NCI-H187 treated with DMSO at 0.1 percent for 48 hours (cell line): ENCODE data around the gene STK35.
A peak's percentile ranks its signal among the peaks of the same experiment; 100 is the strongest.
"Not testable (repeated sequence)": the region's sequence is repeated elsewhere in the genome, so short reads cannot be mapped to it uniquely, and the experiment has no call there.

Experiments used
- DNase-seq: peaks from one replicate; lab custom pipeline; 2025; lab: John Stamatoyannopoulos, UW

Gene STK35

DNA sequence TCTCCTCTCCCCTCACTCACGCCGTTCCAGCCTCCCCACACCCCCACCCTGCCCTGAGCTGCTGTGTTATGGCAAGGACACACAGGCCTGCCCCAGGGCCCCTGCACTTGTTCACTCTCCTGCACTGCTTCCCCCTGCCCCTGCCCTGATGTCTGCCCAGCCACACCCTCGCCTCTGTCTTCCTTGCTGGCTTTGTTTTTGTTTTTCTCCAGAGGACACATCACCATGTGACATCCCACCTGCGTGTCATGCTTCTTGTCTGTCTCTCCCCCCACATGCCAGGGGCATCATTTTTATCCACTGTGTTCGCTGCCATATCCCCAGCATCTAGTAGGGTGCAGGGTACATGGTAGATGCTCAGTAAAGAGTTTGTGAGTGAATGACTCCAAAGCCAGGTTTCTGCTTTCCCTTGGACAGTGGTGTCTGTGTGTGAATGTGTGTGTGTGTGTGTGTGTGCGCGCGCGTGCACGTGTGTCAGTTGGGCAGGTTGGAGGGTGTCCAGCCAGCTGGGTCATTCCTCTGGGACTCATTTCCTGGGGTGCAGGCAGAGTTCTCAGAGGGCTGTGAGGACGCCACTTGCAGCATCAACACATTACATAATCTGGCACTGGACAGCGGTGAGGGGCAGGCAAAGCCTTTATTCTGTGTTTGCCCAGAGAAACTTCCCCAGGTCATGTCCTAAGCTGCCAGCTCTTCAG, 60.6 kb downstream of the STK35 start:
- no peak for DNase-seq

GRCh38 chr20:2162823-2163166, 61.2 kb downstream of the STK35 start:
- no peak for DNase-seq

- no peak for DNase-seq
These were observed 61.7 kb downstream of the STK35 start for GRCh38 chr20:2163312-2163711.

- DNase-seq = no peak
These were observed 62.1 kb downstream of the STK35 start for GRCh38 chr20:2163757-2164156.

DNA sequence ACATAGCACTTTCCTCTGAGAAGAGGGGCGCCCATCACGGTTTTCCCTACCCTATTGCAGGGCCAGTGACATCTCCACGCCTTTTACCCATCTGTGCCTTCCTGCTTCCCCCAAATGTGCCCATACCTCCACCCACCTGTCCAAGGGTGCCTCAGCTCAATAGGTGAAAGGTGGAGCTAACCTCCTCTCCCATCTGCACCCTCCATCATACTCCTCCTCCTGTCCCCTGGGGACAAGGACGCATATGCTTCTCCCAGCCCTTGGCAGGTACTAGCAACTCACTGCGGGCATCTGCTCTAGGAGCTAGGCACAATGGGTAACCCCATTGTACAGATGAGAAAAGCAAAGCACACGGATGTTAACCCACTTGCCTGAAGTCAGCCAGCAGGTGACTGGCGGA, 62.8 kb downstream of the STK35 start:
- DNase-seq = no peak

GRCh38 chr20:2164966-2165365, 63.3 kb downstream of the STK35 start:
- DNase-seq = no peak

DNA sequence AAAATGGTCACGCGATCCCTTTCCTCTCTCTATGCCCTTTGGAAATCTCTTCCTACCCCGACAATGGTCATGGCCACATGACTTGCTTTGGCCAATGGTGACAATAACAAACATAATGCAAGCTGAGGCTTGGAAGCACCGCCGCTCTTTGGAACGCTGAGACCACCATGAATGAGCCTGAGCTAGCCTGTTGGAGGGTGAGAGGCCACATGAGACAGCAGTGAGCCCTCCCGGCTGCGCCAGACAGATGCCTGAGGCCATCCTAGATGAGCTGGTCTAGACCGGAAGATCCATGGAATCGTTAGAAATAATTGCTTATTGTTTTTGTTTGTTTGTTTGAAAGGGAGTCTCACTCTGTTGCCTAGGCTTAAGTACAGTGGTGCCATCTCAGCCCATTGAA, 64.2 kb downstream of the STK35 start:
- DNase-seq = no peak

DNA sequence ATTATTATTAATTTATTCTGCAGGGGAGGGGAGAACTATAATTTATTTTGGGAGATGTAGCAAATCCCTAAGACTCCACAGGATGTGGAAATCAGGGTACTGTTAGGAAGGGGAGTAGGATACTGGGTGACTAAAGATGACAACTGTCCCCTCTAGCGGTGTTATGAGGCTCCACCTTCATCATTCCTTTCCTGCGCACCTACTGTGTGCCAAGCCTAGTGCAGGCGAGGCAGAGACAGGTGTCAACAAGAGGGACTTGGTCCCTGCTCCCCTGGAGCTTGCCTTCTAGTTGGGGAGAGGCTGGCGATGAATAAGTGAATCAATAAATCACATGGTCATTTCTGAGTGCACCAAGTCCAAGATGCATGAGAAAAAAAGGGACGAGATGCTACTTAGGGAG, 65.5 kb downstream of the STK35 start:
- DNase-seq = no peak

DNA sequence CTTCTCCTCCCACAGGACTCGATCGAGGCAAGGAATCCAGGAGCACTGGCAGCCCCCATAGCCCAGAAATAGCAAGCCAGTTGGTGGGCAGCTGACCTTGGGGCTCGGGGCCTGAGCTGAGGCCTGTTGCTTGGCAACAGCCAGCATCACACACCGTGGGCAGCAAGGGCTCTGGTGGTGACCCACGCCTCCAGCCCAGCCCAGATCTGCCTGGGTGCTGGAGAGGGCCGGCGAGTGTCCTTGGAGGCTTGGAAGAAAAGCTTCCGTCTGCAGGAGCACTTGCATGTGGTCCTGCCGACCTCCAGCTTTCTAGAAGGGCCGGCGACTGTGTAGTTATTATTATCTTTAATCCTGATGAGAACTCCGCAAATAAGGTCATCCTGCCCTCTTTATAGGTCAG, 67.3 kb downstream of the STK35 start:
- DNase-seq = no peak

DNA sequence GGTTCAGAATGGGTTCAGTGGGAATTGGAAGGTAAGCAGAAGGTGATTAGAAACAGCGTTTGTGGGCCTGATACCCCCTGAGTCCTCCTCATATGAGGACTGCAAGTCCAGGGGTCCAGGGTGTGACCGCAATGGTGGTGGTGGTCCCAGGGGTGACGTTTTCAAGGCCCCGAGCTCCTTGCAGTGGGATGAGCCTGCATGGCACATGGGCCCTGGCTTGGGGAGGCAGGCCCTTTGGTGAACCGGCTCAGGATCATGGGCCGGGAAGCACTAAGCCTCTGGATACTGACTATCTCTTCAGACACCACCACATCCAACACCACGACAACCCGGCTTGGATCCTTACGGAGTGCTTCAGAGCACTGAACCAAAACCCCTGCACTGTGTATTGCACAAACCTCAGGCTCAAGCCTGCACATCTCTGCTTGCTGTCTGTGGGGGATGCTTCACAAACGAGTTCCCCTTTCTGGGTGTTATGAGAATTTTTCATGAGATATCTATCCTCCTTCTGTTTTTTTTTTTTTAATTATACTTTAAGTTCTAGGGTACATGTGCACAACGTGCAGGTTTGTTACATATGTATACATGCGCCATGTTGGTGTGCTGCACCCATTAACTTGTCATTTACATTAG, 67.9 kb downstream of the STK35 start:
- no peak for DNase-seq

GRCh38 chr20:2170404-2170803, 68.8 kb downstream of the STK35 start:
- DNase-seq = no peak

DNA sequence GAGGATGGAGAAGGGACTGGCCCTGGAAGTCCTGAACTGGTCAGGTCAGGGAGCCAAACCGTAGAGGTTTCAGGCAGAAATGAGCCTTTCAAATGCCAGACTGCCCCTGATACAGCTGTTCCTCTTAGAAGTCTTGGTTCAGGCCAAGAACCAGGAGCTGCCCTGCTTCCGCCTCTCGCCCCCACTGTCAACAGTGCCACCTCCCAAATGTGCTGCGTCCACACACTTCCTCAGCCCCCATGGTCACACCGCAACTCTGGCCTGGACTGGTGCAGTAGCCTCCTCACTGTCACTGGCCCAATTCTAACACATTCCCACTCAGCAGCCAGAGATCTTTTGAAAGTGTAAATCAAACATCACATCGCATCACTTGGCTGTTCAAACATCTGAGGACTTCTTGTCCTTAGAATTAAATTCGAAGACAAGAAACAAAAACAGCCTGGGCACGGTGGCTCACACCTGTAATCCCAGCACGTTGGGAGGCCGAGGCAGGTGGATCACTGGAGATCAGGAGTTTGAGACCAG, 69.7 kb downstream of the STK35 start:
- no peak for DNase-seq

DNA sequence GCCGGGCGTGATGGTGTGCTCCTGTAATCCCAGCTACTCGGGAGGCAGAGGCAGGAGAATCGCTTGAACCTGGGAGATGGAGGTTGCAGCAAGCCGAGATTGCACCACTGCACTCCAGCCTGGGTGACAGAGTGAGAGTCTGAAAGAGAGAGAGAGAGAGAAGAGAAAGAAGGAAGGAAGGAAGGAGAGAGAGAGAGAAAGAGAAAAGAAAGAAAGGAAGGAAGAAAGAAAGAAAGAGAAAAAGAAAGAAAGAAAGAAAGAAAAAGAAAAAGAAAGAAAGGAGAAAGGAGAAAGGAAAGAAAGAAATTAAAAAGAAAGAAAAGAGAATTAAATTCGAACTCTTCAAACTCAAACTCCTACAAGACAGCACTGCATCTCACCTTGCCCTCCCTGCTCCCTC, 70.2 kb downstream of the STK35 start:
- not testable (repeated sequence) for DNase-seq

GRCh38 chr20:2172305-2173175, 70.9 kb downstream of the STK35 start:
- DNase-seq = peak; percentile 11

GRCh38 chr20:2173186-2173585, 71.6 kb downstream of the STK35 start:
- DNase-seq = no peak

- no peak for DNase-seq
These were observed 72.4 kb downstream of the STK35 start for GRCh38 chr20:2174067-2174466.

GRCh38 chr20:2176946-2177345, 75.3 kb downstream of the STK35 start:
- DNase-seq = no peak

GRCh38 chr20:2178318-2179232, 76.9 kb downstream of the STK35 start:
- no peak for DNase-seq

DNA sequence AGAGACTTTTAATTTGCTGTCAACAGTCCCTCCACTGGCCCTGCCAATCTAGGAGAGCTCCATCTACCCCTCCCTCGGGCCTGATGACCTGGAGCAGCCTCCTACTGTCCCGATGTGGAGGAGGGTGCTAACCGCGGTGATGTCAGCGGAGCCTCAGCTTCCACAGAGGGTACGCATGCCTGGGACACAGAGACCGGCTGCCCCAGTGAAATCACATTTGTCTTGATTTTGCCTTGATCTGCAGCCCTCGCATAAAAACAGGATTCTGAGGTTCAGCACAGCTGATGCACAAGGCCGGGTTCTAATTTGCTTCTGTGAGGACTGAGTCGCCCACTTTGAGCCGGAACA, 77.6 kb downstream of the STK35 start:
- DNase-seq = no peak

DNA sequence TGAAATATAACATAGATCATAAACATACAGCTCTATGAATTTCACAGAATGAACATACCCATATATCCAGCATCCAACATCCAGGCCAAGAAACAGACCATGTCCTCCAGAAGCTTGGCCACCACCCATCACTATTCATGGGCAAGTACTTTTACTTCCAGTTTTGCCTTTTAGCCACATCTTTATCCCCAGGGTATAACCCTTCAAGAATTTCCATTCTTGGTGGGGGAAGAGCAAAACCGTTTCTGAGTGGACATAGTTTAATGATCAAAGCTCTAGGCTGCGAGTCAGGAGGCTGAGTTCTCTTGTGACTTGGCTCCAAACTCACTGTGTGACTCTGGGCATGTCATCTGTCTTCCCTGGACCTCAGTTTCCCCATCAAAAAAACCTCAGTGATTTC, 78.3 kb downstream of the STK35 start:
- DNase-seq = no peak

GRCh38 chr20:2183381-2183780, 81.8 kb downstream of the STK35 start:
- DNase-seq = no peak

- not testable (repeated sequence) for DNase-seq
These were observed 83.3 kb downstream of the STK35 start for GRCh38 chr20:2184933-2185332.
